ENCODE results near the gene CALN1.

Gene CALN1

DNA sequence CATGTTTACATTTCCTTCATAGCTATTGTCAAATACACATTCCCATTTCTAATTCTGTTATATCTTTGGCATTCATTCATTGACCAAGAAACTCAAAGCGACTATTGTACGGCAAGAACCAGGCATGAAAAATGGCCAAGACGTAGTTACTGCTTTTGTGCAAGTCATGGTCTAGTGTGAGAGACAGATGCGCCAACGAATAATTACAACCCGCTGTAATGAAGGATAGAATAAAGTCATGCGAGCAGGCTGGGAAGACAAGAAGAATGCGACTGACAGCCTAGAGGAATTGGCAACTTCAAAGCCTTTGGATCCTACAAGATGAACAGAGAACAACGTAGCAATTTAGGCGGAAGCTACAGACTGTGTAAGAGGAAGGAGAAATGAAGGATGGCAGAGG, 221.2 kb downstream of the CALN1 start:
- H3K4me3 ChIP-seq (ENCODE audit: low read depth, low read length), result no peak overlapping the region
- TF ChIP-seq, protein P1, sequence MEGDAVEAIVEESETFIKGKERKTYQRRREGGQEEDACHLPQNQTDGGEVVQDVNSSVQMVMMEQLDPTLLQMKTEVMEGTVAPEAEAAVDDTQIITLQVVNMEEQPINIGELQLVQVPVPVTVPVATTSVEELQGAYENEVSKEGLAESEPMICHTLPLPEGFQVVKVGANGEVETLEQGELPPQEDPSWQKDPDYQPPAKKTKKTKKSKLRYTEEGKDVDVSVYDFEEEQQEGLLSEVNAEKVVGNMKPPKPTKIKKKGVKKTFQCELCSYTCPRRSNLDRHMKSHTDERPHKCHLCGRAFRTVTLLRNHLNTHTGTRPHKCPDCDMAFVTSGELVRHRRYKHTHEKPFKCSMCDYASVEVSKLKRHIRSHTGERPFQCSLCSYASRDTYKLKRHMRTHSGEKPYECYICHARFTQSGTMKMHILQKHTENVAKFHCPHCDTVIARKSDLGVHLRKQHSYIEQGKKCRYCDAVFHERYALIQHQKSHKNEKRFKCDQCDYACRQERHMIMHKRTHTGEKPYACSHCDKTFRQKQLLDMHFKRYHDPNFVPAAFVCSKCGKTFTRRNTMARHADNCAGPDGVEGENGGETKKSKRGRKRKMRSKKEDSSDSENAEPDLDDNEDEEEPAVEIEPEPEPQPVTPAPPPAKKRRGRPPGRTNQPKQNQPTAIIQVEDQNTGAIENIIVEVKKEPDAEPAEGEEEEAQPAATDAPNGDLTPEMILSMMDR (IDR thresholded peaks at IDR 0.05; ENCODE audit: insufficient read depth, low read depth, low read length, missing control alignments), result no peak
- no peak for DNase-seq (ENCODE audit: low read depth)

DNA sequence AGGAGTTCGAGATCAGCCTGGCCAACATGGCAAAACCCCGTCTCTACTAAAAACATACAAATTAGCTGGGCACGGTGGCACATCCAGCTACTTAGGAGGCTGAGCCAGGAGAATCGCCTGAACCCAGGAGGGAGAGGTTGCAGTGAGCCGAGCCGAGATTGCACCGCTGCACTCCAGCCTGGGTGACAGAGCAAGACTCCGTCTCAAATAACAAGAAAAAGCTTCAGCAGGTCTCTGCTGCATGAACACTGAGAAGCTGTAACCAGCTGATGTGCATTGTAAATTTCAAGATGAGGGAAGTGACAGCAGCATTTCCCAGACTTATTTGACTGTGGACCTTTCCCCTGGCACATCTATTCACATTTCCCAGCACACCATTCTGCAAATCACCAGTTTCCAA, 222.0 kb downstream of the CALN1 start:
- no peak for DNase-seq (ENCODE audit: low read depth)
- no peak overlapping the region for H3K4me3 ChIP-seq (ENCODE audit: low read depth, low read length)
- TF ChIP-seq, protein P1 (IDR thresholded peaks at IDR 0.05; ENCODE audit: insufficient read depth, low read depth, low read length, missing control alignments), result no peak

DNA sequence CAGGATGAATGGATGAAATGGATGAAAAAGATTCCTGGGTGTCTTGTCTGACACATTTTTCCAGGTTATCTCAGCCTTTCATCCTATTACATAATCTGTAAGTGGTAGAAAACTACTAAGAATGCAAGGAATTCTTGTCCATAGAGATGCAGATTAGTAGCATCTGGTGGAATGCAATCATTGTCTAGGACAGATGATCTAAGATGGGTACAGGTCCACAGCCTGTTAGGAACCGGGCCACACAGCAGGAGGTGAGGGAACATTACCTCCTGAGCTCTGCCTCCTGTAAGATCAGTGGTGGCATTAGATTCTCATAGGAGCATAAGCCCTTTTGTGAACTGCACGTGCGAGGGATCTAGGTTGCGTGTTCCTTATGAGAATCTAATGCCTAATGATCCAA, 225.0 kb downstream of the CALN1 start:
- no peak overlapping the region for H3K4me3 ChIP-seq (ENCODE audit: low read depth, low read length)
- TF ChIP-seq, protein P1 (IDR thresholded peaks at IDR 0.05; ENCODE audit: insufficient read depth, low read depth, low read length, missing control alignments), result no peak
- DNase-seq (ENCODE audit: low read depth), result no peak

DNA sequence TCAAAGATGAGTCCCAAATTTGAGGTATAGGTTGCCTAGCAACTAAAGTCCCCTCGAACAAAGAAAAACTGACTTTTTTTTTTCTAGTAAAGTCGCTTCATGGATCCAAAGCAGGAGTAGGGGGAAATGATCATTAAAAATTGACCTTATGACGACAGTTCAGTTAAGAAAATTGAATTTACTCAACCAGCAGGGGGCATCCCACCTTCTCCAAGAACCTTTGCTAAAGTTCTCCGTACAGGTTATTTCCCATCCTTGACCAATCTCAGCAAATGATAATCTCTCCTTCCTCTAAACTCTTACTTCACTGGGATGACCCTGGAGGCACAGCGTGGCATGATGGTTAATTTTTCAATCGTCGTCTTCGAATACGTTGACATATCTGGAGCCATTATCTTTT, 228.3 kb downstream of the CALN1 start:
- DNase-seq (ENCODE audit: low read depth), result peak; percentile 41
- TF ChIP-seq, protein P1 (IDR thresholded peaks at IDR 0.05; ENCODE audit: insufficient read depth, low read depth, low read length, missing control alignments), result peak; percentile 22

DNA sequence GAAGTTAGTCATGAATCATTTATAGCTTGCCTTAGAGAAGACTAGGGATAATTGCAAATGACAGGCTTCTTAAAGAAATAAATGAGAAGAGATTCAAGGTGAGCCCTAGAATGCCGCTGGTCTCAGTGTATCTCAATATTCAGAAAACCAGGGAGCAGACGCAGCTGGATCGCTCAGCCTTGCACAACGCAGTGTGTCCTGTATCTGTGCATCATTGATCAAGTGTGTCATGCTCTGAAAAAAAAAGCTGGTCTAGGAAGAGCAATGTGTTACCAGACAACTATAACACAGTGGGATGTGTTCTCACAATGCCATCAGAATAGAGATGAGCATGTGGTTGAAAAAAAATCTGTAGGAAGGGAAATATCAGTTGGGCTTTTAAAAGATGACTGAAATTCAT, 230.1 kb downstream of the CALN1 start:
- H3K4me3 ChIP-seq (ENCODE audit: low read depth, low read length), result no peak overlapping the region
- no peak for DNase-seq (ENCODE audit: low read depth)
- TF ChIP-seq, protein P1 (IDR thresholded peaks at IDR 0.05; ENCODE audit: insufficient read depth, low read depth, low read length, missing control alignments), result no peak

More for the DNA sequence above, 228.3 kb downstream of the CALN1 start:
- H3K4me3 ChIP-seq (ENCODE audit: low read depth, low read length), result no peak overlapping the region

DNA sequence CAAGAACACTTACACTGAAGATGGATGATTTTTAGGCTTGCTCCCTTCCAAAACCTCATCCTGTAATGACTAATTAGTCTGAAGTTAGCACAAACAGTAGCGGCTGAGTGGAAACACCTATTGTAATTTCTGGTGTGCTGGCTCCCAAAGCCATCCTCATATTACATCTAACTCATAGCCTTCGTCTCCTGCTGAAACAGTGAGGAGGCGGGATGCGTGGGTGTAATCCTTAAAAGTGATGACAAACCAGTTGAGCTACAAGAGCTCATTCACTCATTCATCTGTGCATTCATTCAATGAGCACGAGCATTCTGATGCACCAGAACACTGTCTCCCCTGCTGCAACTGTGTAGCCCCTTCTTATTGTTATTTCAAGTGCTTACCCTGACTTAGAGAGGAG, 235.3 kb downstream of the CALN1 start:
- TF ChIP-seq, protein P1 (IDR thresholded peaks at IDR 0.05; ENCODE audit: insufficient read depth, low read depth, low read length, missing control alignments), result no peak
- H3K4me3 ChIP-seq (ENCODE audit: low read depth, low read length), result no peak overlapping the region
- DNase-seq (ENCODE audit: low read depth), result no peak

DNA sequence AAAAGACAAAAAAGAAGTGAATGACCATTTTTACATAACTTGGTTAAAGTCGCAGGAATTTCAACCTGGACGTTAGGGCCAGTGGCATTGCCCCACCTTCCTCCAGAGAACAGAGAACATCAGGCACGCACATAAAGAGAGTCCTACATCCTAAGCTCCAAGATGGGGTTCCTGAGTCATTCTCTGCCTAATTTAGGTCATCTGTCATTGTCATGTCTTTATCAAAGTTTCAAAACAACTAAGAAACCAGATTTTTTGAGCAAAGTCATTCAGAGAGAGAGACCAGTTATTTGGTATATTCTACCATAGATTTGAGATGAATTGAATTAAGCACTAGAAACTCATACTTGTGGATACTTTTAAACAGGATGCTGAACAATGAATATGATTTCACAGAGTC, 241.7 kb downstream of the CALN1 start:
- peak; percentile 46 for DNase-seq (ENCODE audit: low read depth)
- TF ChIP-seq, protein P1 (IDR thresholded peaks at IDR 0.05; ENCODE audit: insufficient read depth, low read depth, low read length, missing control alignments), result no peak
- no peak overlapping the region for H3K4me3 ChIP-seq (ENCODE audit: low read depth, low read length)
